SK-N-MC (cell line): Measurements from ENCODE around the gene EPN2.

ENCODE experiments used
- DNase-seq: peaks from one replicate; pipeline ENCODE4 v3.0.0-alpha.2; 2011; ENCODE audit warnings: low read depth, low spot score
- H3K27ac ChIP-seq: fragments of 200-600 bp; sonication (generic); 2 replicates; pipeline ENCODE4 v1.5.1; 2016; ENCODE audit warnings: mixed run types
- H3K36me3 ChIP-seq: fragments of 200-600 bp; sonication (generic); 2 replicates; pipeline ENCODE4 v1.6.1; 2017; ENCODE audit warnings: antibody characterized with exemption, low read length, mixed read lengths; ENCODE audit not compliant: insufficient read depth
- H3K4me3 ChIP-seq: fragments of 200-600 bp; sonication (generic); 2 replicates; pipeline ENCODE4 v1.5.1; 2016
- H3K9ac ChIP-seq: fragments of 200-600 bp; sonication (generic); 2 replicates; pipeline ENCODE4 v1.8.0; 2017; ENCODE audit warnings: mixed run types, mixed read lengths; ENCODE audit not compliant: insufficient read length
- H3K9me3 ChIP-seq: fragments of 200-600 bp; sonication (generic); 2 replicates; pipeline ENCODE4 v1.6.1; 2017; ENCODE audit warnings: low read depth, mild to moderate bottlenecking, antibody characterized with exemption, low read length, moderate library complexity, mixed read lengths
- EZH2 ChIP-seq: fragments of 200-600 bp; sonication (generic); IDR thresholded peaks from one replicate; pipeline ENCODE4 v1.6.1; 2017; ENCODE audit warnings: antibody characterized with exemption
- FOXP2 ChIP-seq: optimal IDR thresholded peaks from 2 replicates; pipeline ENCODE3; 2011; ENCODE audit warnings: mild to moderate bottlenecking, moderate library complexity; ENCODE audit not compliant: insufficient read depth; ENCODE audit errors: extremely low read length, control extremely low read depth
- POLR2AphosphoS5 ChIP-seq: IDR thresholded peaks from 2 replicates; pipeline ENCODE4 v1.6.1; 2012; ENCODE audit warnings: mild to moderate bottlenecking, low read depth, low read length, borderline replicate concordance

EPN2 gene

DNA sequence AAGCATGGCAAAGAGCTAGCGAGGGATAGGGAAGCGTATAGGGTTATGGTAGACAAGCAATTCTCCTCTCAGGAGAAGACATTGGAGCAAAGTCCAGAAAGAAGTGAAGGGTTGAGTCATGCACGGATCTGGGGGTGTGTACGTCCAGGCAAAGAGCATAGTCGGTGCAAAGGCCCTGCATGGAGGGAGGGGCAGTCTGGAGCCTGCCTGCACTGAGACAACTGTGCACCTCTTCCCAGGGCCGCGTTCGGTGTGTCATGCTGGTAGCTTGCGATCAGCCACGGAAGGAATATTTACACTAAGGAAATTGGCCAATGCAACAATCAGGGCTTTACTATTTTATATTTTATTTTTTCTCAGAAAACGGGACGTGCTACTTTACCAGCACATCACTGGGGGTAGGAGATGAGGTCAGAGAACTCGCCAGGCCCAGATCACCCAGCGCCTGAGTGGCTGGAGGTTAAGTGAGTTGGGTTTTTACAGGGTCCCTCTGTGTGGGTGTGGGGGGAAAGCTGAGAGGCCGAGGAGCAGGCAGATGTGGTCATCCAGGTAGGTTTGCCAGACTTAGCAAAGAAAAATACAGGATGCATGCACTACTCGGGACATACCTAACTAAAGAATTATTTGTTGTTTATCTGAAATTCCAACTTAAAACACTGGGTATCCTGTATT, 132.1 kb downstream of the EPN2 start:
- no peak for TF ChIP-seq FOXP2
- TF ChIP-seq POLR2AphosphoS5 = no peak
- TF ChIP-seq EZH2 = no peak
- Histone ChIP-seq H3K27ac (no peak overlapping the region), H3K9ac (no peak overlapping the region), H3K4me3 (no peak overlapping the region), H3K9me3 (no peaks in the 10 kb centered on the region), H3K36me3 (no peaks in the 10 kb centered on the region)
- DNase-seq = no peak

DNA sequence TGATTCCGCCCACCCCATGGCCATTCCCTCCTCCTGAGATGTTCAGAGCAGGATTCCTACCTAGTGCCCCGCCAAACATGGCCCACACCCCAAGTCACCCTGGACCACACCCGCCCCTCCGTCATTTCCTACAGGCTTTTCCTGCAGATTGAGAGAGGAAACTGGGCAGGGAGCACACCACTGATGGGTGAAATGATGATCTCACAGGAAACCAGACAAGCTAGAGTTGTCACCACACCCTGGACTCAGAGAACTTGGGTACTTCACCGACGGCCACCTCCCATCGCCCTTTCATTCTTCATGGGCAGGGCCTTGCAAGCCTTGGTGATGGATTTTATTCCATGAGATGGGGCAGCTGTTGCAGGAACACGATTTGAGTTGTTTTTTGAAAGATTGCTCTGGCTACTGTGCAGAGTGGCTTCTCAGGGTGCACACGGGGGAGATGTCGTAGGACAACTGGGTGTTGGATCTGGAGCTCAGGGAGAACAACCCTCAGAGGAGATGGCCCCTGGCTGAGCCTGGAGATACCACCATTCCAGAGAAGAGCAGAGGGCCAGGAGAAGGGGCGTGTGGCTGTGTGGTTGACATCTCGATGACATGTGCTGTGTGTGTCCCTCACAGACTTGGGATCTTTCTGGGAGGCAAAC, 132.8 kb downstream of the EPN2 start:
- DNase-seq = no peak
- no peak overlapping the region for H3K9ac ChIP-seq
- no peaks in the 10 kb centered on the region for H3K9me3 ChIP-seq
- TF ChIP-seq FOXP2 = no peak
- no peak for TF ChIP-seq POLR2AphosphoS5
- TF ChIP-seq EZH2 = no peak
- H3K27ac ChIP-seq = no peak overlapping the region
- no peak overlapping the region for H3K4me3 ChIP-seq
- H3K36me3 ChIP-seq = no peaks in the 10 kb centered on the region

DNA sequence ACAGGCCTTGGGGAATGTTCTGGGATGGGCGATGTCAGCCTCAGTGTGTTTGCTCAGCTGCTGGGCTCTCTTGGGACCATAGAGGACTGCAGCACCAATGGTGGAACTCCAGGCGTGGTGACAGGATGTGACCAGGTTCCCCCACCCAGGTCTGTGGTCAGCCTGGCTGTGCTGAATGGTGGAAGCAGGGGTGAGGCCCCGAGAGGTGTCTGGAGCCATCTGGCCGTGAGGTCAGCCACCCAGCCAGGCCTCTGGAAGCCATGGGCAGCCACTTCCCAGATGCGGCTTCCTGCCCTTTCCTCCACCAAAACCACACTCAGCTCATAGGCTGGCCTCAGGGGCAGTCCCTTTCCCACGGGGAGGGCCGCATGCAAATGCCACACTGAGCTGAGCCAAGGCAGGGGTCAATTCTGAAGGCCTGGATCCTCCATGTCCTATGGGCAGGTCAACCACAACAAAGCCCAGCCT, 133.4 kb downstream of the EPN2 start:
- H3K9ac ChIP-seq = no peak overlapping the region
- no peak for DNase-seq
- H3K36me3 ChIP-seq = no peaks in the 10 kb centered on the region
- TF ChIP-seq POLR2AphosphoS5 (no peak), EZH2 (no peak), FOXP2 (no peak)
- H3K27ac ChIP-seq = no peak overlapping the region
- no peaks in the 10 kb centered on the region for H3K9me3 ChIP-seq
- H3K4me3 ChIP-seq = no peak overlapping the region

DNA sequence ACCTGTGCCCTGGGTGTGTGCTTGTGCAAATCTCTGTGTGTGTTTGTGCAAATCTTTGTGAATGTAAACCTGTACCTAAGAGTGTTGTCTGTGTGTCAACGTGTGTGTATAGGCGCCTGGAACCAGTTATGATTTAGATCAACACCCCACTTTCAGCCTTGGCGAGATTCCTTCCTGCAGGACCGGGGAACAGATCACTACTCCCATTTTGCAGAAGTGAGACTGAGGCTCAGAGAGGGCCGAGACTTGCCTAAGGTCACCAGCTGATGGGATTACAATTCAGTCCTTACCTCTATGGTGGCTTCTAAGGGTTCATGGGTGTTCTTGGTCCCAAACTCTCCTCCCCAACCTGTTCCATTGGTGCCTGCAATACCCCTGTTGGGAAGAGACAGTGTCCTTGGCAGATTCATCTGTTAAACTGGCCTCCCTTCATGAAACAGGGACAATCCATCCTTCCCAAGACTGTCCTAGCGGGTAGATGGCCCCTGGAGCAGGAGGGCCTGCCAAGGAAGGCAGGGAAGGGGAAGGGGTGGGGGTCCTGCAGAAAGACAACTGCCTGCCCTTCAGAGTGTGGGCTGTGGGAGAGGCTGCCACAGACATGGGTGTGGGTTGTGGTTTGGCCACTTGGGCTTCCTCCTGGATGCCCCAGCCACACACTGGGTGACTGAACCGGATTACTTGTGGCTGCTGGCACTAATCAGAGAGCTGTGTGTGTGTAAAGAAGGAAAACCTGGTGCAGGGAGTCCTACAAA, 134.3 kb downstream of the EPN2 start:
- no peak for DNase-seq
- no peaks in the 10 kb centered on the region for H3K36me3 ChIP-seq
- TF ChIP-seq POLR2AphosphoS5 (no peak), FOXP2 (no peak), EZH2 (no peak)
- H3K9me3 ChIP-seq = no peaks in the 10 kb centered on the region
- H3K9ac ChIP-seq = no peak overlapping the region
- no peak overlapping the region for H3K4me3 ChIP-seq
- H3K27ac ChIP-seq = no peak overlapping the region

DNA sequence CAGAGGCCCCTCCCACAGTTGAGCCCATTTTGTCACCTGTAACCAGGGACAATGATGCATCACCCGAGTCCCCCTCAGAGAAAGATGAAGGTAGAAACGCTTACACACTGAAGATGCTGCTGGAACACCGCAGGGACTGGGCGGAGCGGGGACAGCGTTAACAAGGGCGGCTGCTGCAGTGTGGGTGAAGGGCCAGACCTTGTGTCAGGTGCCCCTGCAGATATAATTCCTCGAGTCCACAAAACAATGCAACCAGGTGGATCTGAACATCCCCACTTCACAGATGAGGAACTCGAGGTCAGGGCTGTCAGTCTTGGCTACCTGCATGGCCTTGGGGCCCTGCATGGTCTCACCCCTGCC, 134.8 kb downstream of the EPN2 start:
- no peak overlapping the region for H3K27ac ChIP-seq
- no peak overlapping the region for H3K9ac ChIP-seq
- H3K36me3 ChIP-seq = no peaks in the 10 kb centered on the region
- TF ChIP-seq POLR2AphosphoS5 = no peak
- no peak for TF ChIP-seq EZH2
- TF ChIP-seq FOXP2 = no peak
- no peak for DNase-seq
- H3K9me3 ChIP-seq = no peaks in the 10 kb centered on the region
- H3K4me3 ChIP-seq = no peak overlapping the region

DNA sequence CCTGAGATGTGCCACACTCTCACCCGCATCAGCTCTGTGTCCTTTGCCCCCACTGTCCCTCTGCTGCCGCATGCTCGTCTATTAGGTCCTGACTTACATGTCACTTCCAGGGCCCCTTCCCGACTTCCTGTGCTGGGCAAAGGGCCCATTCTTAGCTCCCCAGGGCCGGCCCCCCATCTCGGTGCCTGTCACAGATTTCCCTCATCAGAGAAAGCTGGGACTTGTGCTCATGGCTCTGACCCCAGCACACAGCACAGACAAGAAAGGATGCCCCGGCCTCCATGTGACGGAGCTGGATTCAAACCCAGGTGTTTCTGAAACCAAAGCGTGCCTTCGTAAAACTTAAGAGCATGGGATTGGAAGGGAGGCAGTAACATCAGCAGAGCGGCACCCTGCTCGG, 135.3 kb downstream of the EPN2 start:
- H3K36me3 ChIP-seq = no peaks in the 10 kb centered on the region
- TF ChIP-seq EZH2 (no peak), FOXP2 (no peak), POLR2AphosphoS5 (no peak)
- H3K9ac ChIP-seq = no peak overlapping the region
- no peaks in the 10 kb centered on the region for H3K9me3 ChIP-seq
- H3K27ac ChIP-seq = no peak overlapping the region
- no peak for DNase-seq
- H3K4me3 ChIP-seq = no peak overlapping the region

DNA sequence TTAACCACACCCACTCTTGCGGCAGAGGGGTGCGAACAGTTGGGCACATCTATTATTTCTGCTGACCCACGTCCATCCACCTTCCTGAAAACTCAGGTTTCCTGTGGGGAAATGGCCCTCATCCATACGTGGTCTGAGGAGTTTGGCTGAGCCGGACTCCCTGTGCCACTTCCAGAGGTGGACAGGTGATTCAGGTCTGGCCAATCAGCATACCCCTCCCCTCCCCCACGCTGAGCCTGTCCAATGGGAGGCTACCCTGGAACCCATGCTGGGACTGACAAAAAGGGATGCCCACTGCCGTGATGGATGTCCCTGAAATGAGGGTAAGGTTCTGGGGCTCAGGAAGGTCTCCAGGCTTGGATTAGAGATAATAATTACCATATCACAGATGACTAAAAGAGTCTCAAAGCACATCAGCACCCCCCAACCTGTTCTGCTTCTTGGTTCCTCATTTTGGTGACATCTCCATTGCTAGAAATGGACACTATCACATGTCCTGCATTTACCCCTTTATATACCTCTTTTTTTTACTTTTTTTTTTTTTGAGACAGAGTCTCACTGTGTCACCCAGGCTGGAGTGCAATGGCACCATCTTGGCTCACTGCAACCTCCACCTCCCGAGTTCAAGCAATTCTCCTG, 135.8 kb downstream of the EPN2 start:
- Histone ChIP-seq H3K27ac (no peak overlapping the region), H3K36me3 (no peaks in the 10 kb centered on the region), H3K9me3 (no peaks in the 10 kb centered on the region), H3K4me3 (no peak overlapping the region), H3K9ac (no peak overlapping the region)
- DNase-seq = no peak
- no peak for TF ChIP-seq POLR2AphosphoS5
- TF ChIP-seq FOXP2 = no peak
- TF ChIP-seq EZH2 = no peak

DNA sequence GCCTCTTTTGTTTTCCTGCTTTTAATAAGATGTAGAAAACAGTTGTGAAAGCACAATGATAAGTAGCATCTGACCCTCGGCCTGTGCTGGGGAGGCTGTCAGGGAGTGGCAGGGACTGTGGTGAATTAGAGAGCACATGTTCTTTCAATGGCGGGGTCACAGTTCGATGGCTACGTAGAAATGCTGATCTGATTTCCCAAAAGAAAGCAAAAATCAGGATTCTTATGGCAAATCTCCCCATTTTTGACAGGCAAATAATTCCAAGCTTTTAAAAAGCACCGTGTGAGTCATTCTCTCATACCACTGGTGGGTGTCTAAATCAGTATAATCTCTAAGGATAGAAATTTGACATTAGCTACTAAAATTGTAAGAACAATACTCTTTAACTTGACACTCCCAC, 137.0 kb downstream of the EPN2 start:
- Histone ChIP-seq H3K27ac (no peak overlapping the region), H3K9ac (no peak overlapping the region), H3K9me3 (no peaks in the 10 kb centered on the region), H3K4me3 (no peak overlapping the region), H3K36me3 (no peaks in the 10 kb centered on the region)
- DNase-seq = no peak
- TF ChIP-seq FOXP2 (no peak), EZH2 (no peak), POLR2AphosphoS5 (no peak)
